ENCODE results near the gene KAZALD1. TPM values are rescaled to one million over a fixed set of nuclear protein-coding genes. Genes with fewer than 3 reads are reported as not detected.

The KAZALD1 gene
- total RNA-seq, 1 experiment from 2014 or later, result 16.0 TPM

DNA sequence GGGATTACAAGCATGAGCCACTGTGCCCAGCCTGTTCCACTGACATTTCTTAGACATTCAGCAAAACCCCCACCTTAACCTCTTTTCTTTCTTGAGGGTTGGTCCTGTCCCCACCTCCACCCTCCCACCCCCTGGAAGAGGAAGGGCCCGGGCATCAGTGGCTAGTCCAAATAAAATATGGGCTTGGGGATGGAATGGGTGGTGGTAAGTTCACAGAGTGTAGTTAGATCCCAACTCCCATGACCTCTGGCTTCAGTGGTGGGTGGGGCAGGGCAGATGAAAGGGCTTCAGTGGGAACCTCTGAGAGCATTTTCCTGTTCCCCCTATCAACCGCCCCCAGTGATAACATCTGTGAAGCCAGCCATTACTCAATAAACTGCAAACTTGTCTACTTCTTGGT is 20.9 kb upstream of the KAZALD1 start:
- intact Hi-C loops (cut with micrococcal nuclease), result loop anchor here (1.0 to 2.0 kb wide), 3 partner anchors 25 to 172 kb away; no protein-coding TSS in a partner anchor
- no peaks in the 10 kb centered on the region for H4K20me1 ChIP-seq (ENCODE audit: insufficient read depth)
- ChIA-PET CTCF (interaction anchor here (0.7 to 5.4 kb wide), 18 partner anchors 10 to 173 kb away, joined by 3 to 118 read pairs (median 10); partner anchors contain the start of genes KAZALD1, PDZD7 and SFXN3), RAD21 (ENCODE audit: low non-redundant PET in 1 of 2, low total read pairs in 2 of 2, uncharacterized antibody in 2 of 2, unreplicated experiment in 2 of 2) (interaction anchor here (0.6 to 3.3 kb wide), 11 partner anchors 9 to 174 kb away, joined by 3 to 23 read pairs (median 5); no protein-coding TSS in a partner anchor), POLR2A (interaction anchor here (0.7 to 2.5 kb wide), 5 partner anchors 10 to 101 kb away, joined by 4 to 12 read pairs (median 6); partner anchors contain the start of genes KAZALD1, PDZD7, SFXN3 and TLX1)
- TF ChIP-seq, protein P1, sequence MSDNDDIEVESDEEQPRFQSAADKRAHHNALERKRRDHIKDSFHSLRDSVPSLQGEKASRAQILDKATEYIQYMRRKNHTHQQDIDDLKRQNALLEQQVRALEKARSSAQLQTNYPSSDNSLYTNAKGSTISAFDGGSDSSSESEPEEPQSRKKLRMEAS (IDR thresholded peaks at IDR 0.05), result no peak
- TF ChIP-seq SIN3A (IDR thresholded peaks at IDR 0.05; ENCODE audit: low read depth), result no peak
- no peak for TF ChIP-seq POLR2A (IDR thresholded peaks at IDR 0.05; ENCODE audit: borderline replicate concordance, extremely low read depth, insufficient read depth, insufficient read length)
- TF ChIP-seq CBX3 (IDR thresholded peaks at IDR 0.05; ENCODE audit: low read depth), result no peak
- no peak for TF ChIP-seq YY1 (IDR thresholded peaks at IDR 0.05; ENCODE audit: extremely low read depth, insufficient replicate concordance, low read depth, low read length)
- no peak for TF ChIP-seq ELF1 (IDR thresholded peaks at IDR 0.05; ENCODE audit: borderline replicate concordance, low read depth)
- TF ChIP-seq JUND (IDR thresholded peaks at IDR 0.05), result no peak
- BruUV-seq (replicated peaks), result no TSS peak
- peak overlapping the region; percentile 84; the same call in 1 of the 2 replicates for H3K27ac ChIP-seq (ENCODE audit: low read depth, low read length)
- DNase-seq (ENCODE audit: low read depth, low spot score) (no peak), ATAC-seq (no peak)
- peak overlapping the region; percentile 82; the same call in 1 of the 2 replicates for H3K4me2 ChIP-seq (ENCODE audit: low read length)
- H3K79me2 ChIP-seq (ENCODE audit: insufficient read depth, low read length), result peaks cover 15% of the 10 kb centered on the region; the same call in 1 of the 2 replicates
- no peaks in the 10 kb centered on the region for H3K27me3 ChIP-seq (ENCODE audit: insufficient read depth, low read length)
- H3K4me1 ChIP-seq (ENCODE audit: control insufficient read depth in 1 of 2, insufficient read depth in 2 of 2, low read length in 2 of 2), result peaks cover 26 to 33% of the 10 kb centered on the region in 2 experiments
- H3K36me3 ChIP-seq (ENCODE audit: control insufficient read depth in 1 of 2, insufficient read depth in 2 of 2, low read length in 2 of 2), result peaks cover 14 to 30% of the 10 kb centered on the region in 2 experiments
- no peak overlapping the region for H3K4me3 ChIP-seq (replicated peaks in 1 of 2; ENCODE audit: low read depth in 1 of 2, low read length in 2 of 2)
- no peaks in the 10 kb centered on the region for H3K9me2 ChIP-seq (ENCODE audit: insufficient read depth)
- H2AFZ ChIP-seq (ENCODE audit: low read depth, low read length, poor library complexity, severe bottlenecking), result no peak overlapping the region
- peak overlapping the region; percentile 24; the same call in 1 of the 2 replicates for H3K9ac ChIP-seq (ENCODE audit: low read length)
- no peaks in the 10 kb centered on the region for H3K9me3 ChIP-seq (ENCODE audit: control insufficient read depth in 1 of 2, insufficient read depth in 1 of 2, low read depth in 1 of 2, low read length in 2 of 2)

DNA sequence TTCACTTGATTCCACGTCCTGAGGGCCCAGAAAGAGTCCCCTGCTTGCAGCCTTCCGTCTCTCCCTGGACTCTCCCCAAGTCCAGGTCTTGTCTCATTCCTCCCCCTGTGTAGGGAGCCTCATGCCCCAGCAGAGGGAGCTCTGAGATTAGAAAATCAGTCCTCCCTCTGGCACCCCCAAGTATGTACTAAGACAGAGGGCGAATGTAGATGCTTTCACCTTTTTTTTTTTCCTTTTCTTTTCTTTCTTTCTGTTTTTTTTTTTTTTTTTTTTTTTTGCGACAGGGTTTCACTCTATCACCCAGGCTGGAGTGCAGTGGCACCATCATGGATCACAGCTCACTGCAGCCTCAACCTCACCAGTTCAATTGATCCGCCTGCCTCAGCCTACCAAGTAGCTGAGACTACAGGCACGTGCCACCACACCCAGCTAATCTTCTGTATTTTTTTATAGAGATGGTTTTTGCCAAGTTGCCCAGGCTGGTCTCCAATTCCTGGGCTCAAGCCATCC is 20.5 kb upstream of the KAZALD1 start:
- Histone ChIP-seq H3K9ac (ENCODE audit: low read length) (peak overlapping the region; percentile 77), H3K36me3 (ENCODE audit: control insufficient read depth in 1 of 2, insufficient read depth in 2 of 2, low read length in 2 of 2) (peaks cover 10 to 25% of the 10 kb centered on the region in 2 experiments), H3K9me2 (ENCODE audit: insufficient read depth) (no peaks in the 10 kb centered on the region), H4K20me1 (ENCODE audit: insufficient read depth) (no peaks in the 10 kb centered on the region), H3K27ac (ENCODE audit: low read depth, low read length) (peak overlapping the region; percentile 84), H3K4me1 (ENCODE audit: control insufficient read depth in 1 of 2, insufficient read depth in 2 of 2, low read length in 2 of 2) (peaks cover 26 to 33% of the 10 kb centered on the region in 2 experiments), H2AFZ (ENCODE audit: low read depth, low read length, poor library complexity, severe bottlenecking) (no peak overlapping the region), H3K9me3 (ENCODE audit: control insufficient read depth in 1 of 2, insufficient read depth in 1 of 2, low read depth in 1 of 2, low read length in 2 of 2) (no peaks in the 10 kb centered on the region), H3K4me2 (ENCODE audit: low read length) (peak overlapping the region; percentile 82), H3K4me3 (replicated peaks in 1 of 2; ENCODE audit: low read depth in 1 of 2, low read length in 2 of 2) (no peak overlapping the region), H3K79me2 (ENCODE audit: insufficient read depth, low read length) (peaks cover 15% of the 10 kb centered on the region; the same call in 1 of the 2 replicates), H3K27me3 (ENCODE audit: insufficient read depth, low read length) (no peaks in the 10 kb centered on the region)
- POLR2A ChIA-PET, result interaction anchor here (0.7 to 2.5 kb wide), 4 partner anchors 20 to 101 kb away, joined by 4 to 12 read pairs (median 6); partner anchors contain the start of genes KAZALD1 and TLX1
- CTCF ChIA-PET, result interaction anchor here (0.7 to 5.4 kb wide), 25 partner anchors 10 to 996 kb away, joined by 3 to 118 read pairs (median 7); partner anchors contain the start of genes KAZALD1, PDZD7 and SFXN3
- ATAC-seq, result peak; percentile 68
- RAD21 ChIA-PET (ENCODE audit: low non-redundant PET in 1 of 2, low total read pairs in 2 of 2, uncharacterized antibody in 2 of 2, unreplicated experiment in 2 of 2), result interaction anchor here (0.5 to 3.3 kb wide), 16 partner anchors 9 to 745 kb away, joined by 3 to 23 read pairs (median 4); no protein-coding TSS in a partner anchor
- intact Hi-C loops (cut with micrococcal nuclease), result loop anchor here (1.0 to 2.0 kb wide), 3 partner anchors 25 to 171 kb away; no protein-coding TSS in a partner anchor
- peak; percentile 85 for DNase-seq (ENCODE audit: low read depth, low spot score)
- BruUV-seq (replicated peaks), result no TSS peak
- TF ChIP-seq ZFX (IDR thresholded peaks at IDR 0.05) (no peak), EZH2phosphoT487 (IDR thresholded peaks at IDR 0.05; ENCODE audit: borderline replicate concordance) (no peak), EGR1 (IDR thresholded peaks at IDR 0.05; ENCODE audit: low read depth) (no peak), CEBPB (IDR thresholded peaks at IDR 0.05; ENCODE audit: low read depth) (no peak), YY1 (IDR thresholded peaks at IDR 0.05; ENCODE audit: extremely low read depth, insufficient replicate concordance, low read depth, low read length) (peak; percentile 48), ZNF274 (IDR thresholded peaks at IDR 0.05; ENCODE audit: low read depth, low read length) (no peak), POLR2A (IDR thresholded peaks at IDR 0.05; ENCODE audit: borderline replicate concordance, extremely low read depth, insufficient read depth, insufficient read length) (no peak)
- TF ChIP-seq, protein P1 (IDR thresholded peaks at IDR 0.05), result no peak
- TF ChIP-seq, protein P2, sequence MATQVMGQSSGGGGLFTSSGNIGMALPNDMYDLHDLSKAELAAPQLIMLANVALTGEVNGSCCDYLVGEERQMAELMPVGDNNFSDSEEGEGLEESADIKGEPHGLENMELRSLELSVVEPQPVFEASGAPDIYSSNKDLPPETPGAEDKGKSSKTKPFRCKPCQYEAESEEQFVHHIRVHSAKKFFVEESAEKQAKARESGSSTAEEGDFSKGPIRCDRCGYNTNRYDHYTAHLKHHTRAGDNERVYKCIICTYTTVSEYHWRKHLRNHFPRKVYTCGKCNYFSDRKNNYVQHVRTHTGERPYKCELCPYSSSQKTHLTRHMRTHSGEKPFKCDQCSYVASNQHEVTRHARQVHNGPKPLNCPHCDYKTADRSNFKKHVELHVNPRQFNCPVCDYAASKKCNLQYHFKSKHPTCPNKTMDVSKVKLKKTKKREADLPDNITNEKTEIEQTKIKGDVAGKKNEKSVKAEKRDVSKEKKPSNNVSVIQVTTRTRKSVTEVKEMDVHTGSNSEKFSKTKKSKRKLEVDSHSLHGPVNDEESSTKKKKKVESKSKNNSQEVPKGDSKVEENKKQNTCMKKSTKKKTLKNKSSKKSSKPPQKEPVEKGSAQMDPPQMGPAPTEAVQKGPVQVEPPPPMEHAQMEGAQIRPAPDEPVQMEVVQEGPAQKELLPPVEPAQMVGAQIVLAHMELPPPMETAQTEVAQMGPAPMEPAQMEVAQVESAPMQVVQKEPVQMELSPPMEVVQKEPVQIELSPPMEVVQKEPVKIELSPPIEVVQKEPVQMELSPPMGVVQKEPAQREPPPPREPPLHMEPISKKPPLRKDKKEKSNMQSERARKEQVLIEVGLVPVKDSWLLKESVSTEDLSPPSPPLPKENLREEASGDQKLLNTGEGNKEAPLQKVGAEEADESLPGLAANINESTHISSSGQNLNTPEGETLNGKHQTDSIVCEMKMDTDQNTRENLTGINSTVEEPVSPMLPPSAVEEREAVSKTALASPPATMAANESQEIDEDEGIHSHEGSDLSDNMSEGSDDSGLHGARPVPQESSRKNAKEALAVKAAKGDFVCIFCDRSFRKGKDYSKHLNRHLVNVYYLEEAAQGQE (IDR thresholded peaks at IDR 0.05; ENCODE audit: low read depth), result no peak

Measured in HCT116 (cell line).